Neutrophil (primary cell): Measurements from ENCODE around the gene GTF2H3.

Experiments used
- H3K27ac ChIP-seq: fragments of 200-600 bp; sonication (generic); 2 replicates; pipeline ENCODE4 v1.5.1; 2016; ENCODE audit warnings: mild to moderate bottlenecking, moderate library complexity
- H3K27me3 ChIP-seq: fragments of 200-600 bp; sonication (generic); 2 replicates; pipeline ENCODE4 v1.6.0; 2016; ENCODE audit warnings: mild to moderate bottlenecking
- H3K36me3 ChIP-seq: fragments of 200-600 bp; sonication (generic); 2 replicates; pipeline ENCODE4 v1.5.1; 2017
- H3K4me1 ChIP-seq, 2 experiments: fragments of 200-600 bp in 1 of 2; sonication (generic) in 1 of 2; 1 replicate in 1 of 2; 2 replicates in 1 of 2; pipeline versions ENCODE4 v1.5.1 to v1.6.1; 2013 to 2016; ENCODE audit warnings: low read depth in 1 of 2, low read length in 1 of 2, mild to moderate bottlenecking in 1 of 2, moderate library complexity in 1 of 2; ENCODE audit not compliant: control insufficient read depth in 1 of 2, insufficient read depth in 1 of 2
- H3K4me3 ChIP-seq, 2 experiments: fragments of 200-600 bp in 1 of 2; sonication (generic) in 1 of 2; 1 replicate in 1 of 2; 2 replicates in 1 of 2; pipeline ENCODE4 v1.5.1; 2013 to 2016; ENCODE audit warnings: low read depth in 1 of 2, low read length in 1 of 2, mild to moderate bottlenecking in 1 of 2, moderate library complexity in 1 of 2
- H3K9me3 ChIP-seq: fragments of 200-600 bp; sonication (generic); 2 replicates; pipeline ENCODE4 v1.5.1; 2016
- TF ChIP-seq, protein P1 (sequence below): fragments of 200-600 bp; sonication (generic); IDR thresholded peaks from 2 replicates; pipeline ENCODE4 v1.5.1; 2016; ENCODE audit warnings: antibody characterized with exemption

The GTF2H3 gene

DNA sequence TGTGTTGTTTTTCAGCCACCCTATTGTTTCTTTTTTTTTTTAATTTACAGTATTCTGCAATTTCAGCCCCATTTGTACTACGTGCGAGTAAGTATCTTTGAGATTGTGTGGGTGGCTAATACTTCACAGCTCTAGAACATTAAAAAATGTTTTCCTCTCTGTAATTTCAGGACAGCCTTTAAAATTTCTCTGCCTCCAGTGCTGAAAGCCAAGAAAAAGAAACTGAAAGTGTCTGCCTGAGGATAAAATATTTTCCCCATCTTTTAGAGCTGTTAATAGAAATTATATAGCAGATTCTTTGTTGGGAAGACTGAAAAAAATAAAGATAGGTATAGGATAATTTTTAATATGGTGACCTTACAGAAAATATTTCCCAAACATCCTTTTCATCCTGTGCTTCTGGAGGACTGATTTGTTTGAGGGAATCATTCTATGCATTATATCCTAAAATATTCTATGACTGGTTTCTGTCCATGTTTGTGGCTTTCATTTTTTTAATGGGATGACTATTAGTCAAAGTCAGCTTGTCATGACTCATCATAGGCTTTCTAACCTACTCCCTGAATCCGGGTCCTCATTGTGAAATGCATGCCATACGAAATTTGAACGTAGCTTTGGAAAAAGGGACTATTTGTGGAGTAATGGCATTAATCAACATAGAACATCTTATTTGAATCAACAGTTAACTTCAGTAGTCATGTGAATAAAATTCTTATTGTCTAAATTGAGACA is 26.5 kb downstream of the GTF2H3 start:
- no peak overlapping the region for H3K4me3 ChIP-seq
- H3K27ac ChIP-seq, result no peak overlapping the region
- peaks cover 10% of the 10 kb centered on the region for H3K36me3 ChIP-seq
- H3K27me3 ChIP-seq, result no peaks in the 10 kb centered on the region
- H3K4me1 ChIP-seq, result no peaks in the 10 kb centered on the region
- TF ChIP-seq, protein P1, sequence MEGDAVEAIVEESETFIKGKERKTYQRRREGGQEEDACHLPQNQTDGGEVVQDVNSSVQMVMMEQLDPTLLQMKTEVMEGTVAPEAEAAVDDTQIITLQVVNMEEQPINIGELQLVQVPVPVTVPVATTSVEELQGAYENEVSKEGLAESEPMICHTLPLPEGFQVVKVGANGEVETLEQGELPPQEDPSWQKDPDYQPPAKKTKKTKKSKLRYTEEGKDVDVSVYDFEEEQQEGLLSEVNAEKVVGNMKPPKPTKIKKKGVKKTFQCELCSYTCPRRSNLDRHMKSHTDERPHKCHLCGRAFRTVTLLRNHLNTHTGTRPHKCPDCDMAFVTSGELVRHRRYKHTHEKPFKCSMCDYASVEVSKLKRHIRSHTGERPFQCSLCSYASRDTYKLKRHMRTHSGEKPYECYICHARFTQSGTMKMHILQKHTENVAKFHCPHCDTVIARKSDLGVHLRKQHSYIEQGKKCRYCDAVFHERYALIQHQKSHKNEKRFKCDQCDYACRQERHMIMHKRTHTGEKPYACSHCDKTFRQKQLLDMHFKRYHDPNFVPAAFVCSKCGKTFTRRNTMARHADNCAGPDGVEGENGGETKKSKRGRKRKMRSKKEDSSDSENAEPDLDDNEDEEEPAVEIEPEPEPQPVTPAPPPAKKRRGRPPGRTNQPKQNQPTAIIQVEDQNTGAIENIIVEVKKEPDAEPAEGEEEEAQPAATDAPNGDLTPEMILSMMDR, result no peak
- no peaks in the 10 kb centered on the region for H3K9me3 ChIP-seq

DNA sequence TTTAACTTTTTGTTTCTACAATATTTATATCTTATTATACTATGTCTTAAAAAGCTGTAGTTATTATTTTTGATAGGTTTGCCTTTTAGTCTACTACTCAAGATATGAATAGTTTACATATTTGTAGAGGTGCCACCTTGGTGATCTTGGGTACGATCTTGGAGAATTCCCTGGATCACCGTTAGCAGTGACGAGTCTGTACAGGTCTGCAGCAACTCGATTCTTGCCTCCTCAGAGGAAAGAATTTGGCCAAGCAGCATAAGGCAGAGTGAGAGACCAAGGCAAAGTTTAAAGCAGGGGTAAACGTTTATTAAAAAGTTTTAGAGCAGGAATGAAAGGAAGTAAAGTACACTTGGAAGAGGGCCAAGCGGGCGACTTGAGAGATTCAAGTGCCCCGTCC is 34.1 kb downstream of the GTF2H3 start:
- Histone ChIP-seq H3K4me1 (peaks cover 5 to 13% of the 10 kb centered on the region in 2 experiments), H3K36me3 (no peaks in the 10 kb centered on the region), H3K9me3 (no peaks in the 10 kb centered on the region), H3K27ac (no peak overlapping the region), H3K4me3 (no peak overlapping the region), H3K27me3 (peaks cover 7% of the 10 kb centered on the region)
- TF ChIP-seq, protein P1, result no peak

DNA sequence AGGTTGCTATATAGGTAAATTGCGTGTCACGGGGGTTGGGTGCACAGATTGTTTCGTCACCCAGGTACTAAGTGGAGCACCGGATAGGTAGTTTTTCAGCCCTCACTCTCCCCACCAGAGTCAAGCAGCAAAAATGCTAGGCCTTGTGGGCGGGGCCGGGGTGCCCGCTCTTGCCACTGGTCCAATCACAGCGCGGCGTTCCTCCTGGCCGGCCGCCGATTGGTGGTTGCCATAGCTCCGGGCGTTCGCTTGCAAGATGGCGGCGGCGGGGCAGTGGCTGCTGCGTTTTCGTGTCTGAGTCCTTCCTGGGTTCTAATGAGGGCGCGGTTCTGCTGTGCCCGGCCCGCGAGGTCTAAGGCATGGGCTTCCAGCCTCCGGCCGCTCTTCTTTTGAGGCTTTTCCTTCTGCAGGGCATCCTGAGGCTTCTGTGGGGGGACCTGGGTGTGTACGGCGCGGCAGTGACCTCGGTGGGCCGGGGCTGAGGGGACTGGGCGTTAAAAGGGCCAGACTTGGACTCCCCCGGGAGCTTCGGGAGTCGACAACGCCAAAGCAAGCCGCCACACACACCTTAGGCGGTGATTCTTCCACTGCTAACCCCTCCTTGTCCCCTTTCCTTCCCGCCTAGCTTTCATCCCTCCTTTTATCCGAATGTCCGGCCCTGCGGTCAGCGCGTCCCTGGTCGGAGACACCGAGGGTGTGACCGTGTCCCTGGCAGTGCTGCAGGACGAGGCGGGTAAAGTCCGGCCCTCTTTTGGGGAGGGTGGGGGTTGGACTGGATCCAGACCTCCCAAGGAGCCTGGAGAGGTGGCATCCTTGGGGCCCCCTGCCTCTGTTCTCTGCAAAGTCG is 37.5 kb downstream of the GTF2H3 start, which contains the start of gene TCTN2:
TSS of gene TCTN2 (plus strand) at position 232 of the 847 bp plus-strand sequence. CDS start at position 360, 128 bp downstream.
- TF ChIP-seq, protein P1, result no peak
- Histone ChIP-seq H3K4me3 (peak within 1 kb of the TSS; percentile 70 to 84), H3K27ac (no peak within 1 kb of the TSS)

DNA sequence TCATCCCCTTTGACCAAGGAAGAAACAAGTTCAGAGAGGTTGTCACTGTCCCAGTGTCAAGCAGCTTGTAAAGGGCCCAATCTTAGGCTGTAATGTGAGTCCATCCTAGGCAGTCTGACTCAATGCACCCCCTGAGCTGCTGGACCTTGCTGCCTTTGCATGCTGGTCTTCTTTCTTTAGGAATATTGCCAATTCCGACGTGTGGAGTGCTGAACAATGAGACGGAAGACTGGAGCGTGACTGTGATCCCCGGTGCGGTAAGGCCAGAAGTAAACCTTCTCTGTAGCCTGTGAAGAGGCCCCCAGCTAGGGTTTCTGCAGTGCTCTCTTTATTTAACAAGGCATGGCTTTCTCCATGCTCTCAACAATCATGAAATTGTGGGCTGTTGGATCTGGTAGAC is 38.2 kb downstream of the GTF2H3 start:
- no peak overlapping the region for H3K27ac ChIP-seq
- TF ChIP-seq, protein P1, result no peak
- H3K4me1 ChIP-seq, result peaks cover 5 to 13% of the 10 kb centered on the region in 2 experiments
- H3K4me3 ChIP-seq, result peak overlapping the region; percentile 70 to 84
- peaks cover 7% of the 10 kb centered on the region for H3K27me3 ChIP-seq
- no peaks in the 10 kb centered on the region for H3K36me3 ChIP-seq
- no peaks in the 10 kb centered on the region for H3K9me3 ChIP-seq

More for the DNA sequence above, 37.5 kb downstream of the GTF2H3 start, which contains the start of gene TCTN2:
- H3K4me1 ChIP-seq, result peaks cover 5 to 13% of the 10 kb centered on the region in 2 experiments
- no peaks in the 10 kb centered on the region for H3K36me3 ChIP-seq
- H3K9me3 ChIP-seq, result no peaks in the 10 kb centered on the region
- peaks cover 7% of the 10 kb centered on the region for H3K27me3 ChIP-seq

DNA sequence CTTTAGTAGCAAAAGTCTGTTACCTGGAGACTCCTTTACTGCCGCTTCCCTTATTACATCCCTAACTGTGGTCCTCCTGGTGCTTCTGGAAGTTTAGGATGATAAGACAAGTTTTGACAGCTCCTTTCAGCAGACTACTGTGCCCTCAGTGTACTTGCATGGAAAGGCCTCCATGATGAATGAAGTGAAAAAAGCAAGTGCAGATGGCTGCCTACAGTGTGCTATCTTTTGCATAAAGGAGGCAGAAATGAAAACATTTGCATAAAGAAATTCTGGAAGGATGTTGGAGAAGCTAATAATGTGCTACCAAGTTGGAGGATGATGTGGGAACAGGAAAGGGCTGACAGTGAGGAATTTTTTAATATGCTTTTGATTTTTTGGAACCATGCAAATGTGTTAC is 41.8 kb downstream of the GTF2H3 start:
- H3K4me1 ChIP-seq, result peaks cover 5 to 13% of the 10 kb centered on the region in 2 experiments
- H3K9me3 ChIP-seq, result no peaks in the 10 kb centered on the region
- H3K27ac ChIP-seq, result no peak overlapping the region
- H3K36me3 ChIP-seq, result no peaks in the 10 kb centered on the region
- H3K4me3 ChIP-seq, result no peak overlapping the region
- H3K27me3 ChIP-seq, result peaks cover 7% of the 10 kb centered on the region
- TF ChIP-seq, protein P1, result no peak
